Caco-2 (cell line): ENCODE measurements around the gene RFX7. TPM values are rescaled to one million over a fixed set of nuclear protein-coding genes. Genes with fewer than 3 reads are reported as not detected.
A peak's percentile ranks its signal among the peaks of the same experiment; 100 is the strongest.

Source experiments
- BruUV-seq: library from RNA; stranded (reverse); fragments of 400-500 nt; replicated peaks from 2 replicates; lab custom pipeline; 2021; lab: Mats Ljungman, UMichigan
- CTCF ChIA-PET: fragments of 300-600 bp; sonication (Branson Sonifier 250); formaldehyde crosslinking; loops from one replicate; lab custom pipeline; 2022; ENCODE audit warnings: antibody characterized with exemption; lab: Charles Lee
- POLR2A ChIA-PET: fragments of 300-600 bp; sonication (Branson Sonifier 250); formaldehyde crosslinking; loops from one replicate; lab custom pipeline; 2022; ENCODE audit warnings: antibody characterized with exemption; lab: Charles Lee
- DNase-seq, 2 experiments: peaks; one replicate each; pipeline versions ENCODE4 v3.0.0 to v3.0.0-alpha.2; 2020 to 2022
- H3K27me3 ChIP-seq: replicated peaks from 2 replicates; pipeline ENCODE4 v1.6.0; 2011; ENCODE audit warnings: low read length; ENCODE audit not compliant: control insufficient read depth, insufficient read depth
- H3K36me3 ChIP-seq: 2 replicates; pipeline ENCODE4 v1.5.1; 2011; ENCODE audit warnings: low read length; ENCODE audit not compliant: control insufficient read depth, insufficient read depth
- H3K4me1 ChIP-seq: fragments of 250-450 bp; sonication (Bioruptor Pico); 2 replicates; pipeline ENCODE4 v1.5.1; 2020; ENCODE audit warnings: mild to moderate bottlenecking
- H3K4me3 ChIP-seq: 2 replicates; pipeline ENCODE4 v1.5.1; 2011; ENCODE audit warnings: low read depth, mild to moderate bottlenecking, control low read depth, low read length
- H3K9me3 ChIP-seq: fragments of 250-450 bp; sonication (Bioruptor Pico); 2 replicates; pipeline ENCODE4 v1.5.1; 2020; ENCODE audit warnings: mild to moderate bottlenecking, moderate library complexity
- H3K27ac Mint-ChIP-seq: one replicate; pipeline ENCODE4 v1.8.0; 2022; ENCODE audit warnings: mixed read lengths; ENCODE audit not compliant: unreplicated experiment
- H3K27me3 Mint-ChIP-seq: one replicate; pipeline ENCODE4 v1.8.0; 2022; ENCODE audit warnings: mixed read lengths; ENCODE audit not compliant: insufficient read depth, unreplicated experiment
- H3K36me3 Mint-ChIP-seq: one replicate; pipeline ENCODE4 v1.8.0; 2022; ENCODE audit warnings: mild to moderate bottlenecking, mixed read lengths; ENCODE audit not compliant: insufficient read depth, unreplicated experiment
- H3K4me1 Mint-ChIP-seq: one replicate; pipeline ENCODE4 v1.8.0; 2022; ENCODE audit warnings: low read depth, mixed read lengths; ENCODE audit not compliant: unreplicated experiment
- H3K4me3 Mint-ChIP-seq: one replicate; pipeline ENCODE4 v1.8.0; 2022; ENCODE audit warnings: mild to moderate bottlenecking, moderate library complexity, mixed read lengths; ENCODE audit not compliant: unreplicated experiment
- H3K9me3 Mint-ChIP-seq: one replicate; pipeline ENCODE4 v1.8.0; 2022; ENCODE audit warnings: mixed read lengths; ENCODE audit not compliant: unreplicated experiment
- CTCF ChIP-seq, 2 experiments: fragments of 200-600 bp in 1 of 2; IDR thresholded peaks; 1 replicate in 1 of 2; 2 replicates in 1 of 2; pipeline versions ENCODE4 v1.5.1 to v1.8.0; 2011 to 2022; ENCODE audit warnings: antibody characterized with exemption in 1 of 2, control low read depth in 1 of 2, inconsistent platforms in 1 of 2, low read depth in 1 of 2, low read length in 1 of 2, mild to moderate bottlenecking in 1 of 2, moderate library complexity in 1 of 2; ENCODE audit not compliant: insufficient read depth in 1 of 2, severe bottlenecking in 1 of 2, unreplicated experiment in 1 of 2
- intact Hi-C: fragments of 100-400 bp; cut with micrococcal nuclease; formaldehyde crosslinking; loops from one replicate; pipeline ENCODE4 v1.10.0; 2022; ENCODE audit not compliant: unreplicated experiment
- total RNA-seq: library from RNA; stranded (reverse); gene quantifications from 2 replicates; pipeline ENCODE4 v1.2.3, GENCODE V29; 2022

Gene RFX7
- total RNA-seq, 1 experiment from 2014 or later = 8.7 TPM

GRCh38 chr15:56233549-56233948, 10.1 kb downstream of the RFX7 start:
- Histone ChIP-seq H3K4me3 (no peak overlapping the region), H3K9me3 (peaks cover 16% of the 10 kb centered on the region; the same call in 1 of the 2 replicates), H3K4me1 (no peaks in the 10 kb centered on the region), H3K36me3 (no peaks in the 10 kb centered on the region), H3K27me3 (no peaks in the 10 kb centered on the region)
- ChIA-PET CTCF (no interaction called here), POLR2A (no interaction called here)
- H3K4me1 Mint-ChIP-seq = no peaks in the 10 kb centered on the region
- DNase-seq = no peak
- H3K4me3 Mint-ChIP-seq = no peak overlapping the region
- no peak overlapping the region for H3K27ac Mint-ChIP-seq
- peaks cover 45% of the 10 kb centered on the region for H3K9me3 Mint-ChIP-seq
- H3K27me3 Mint-ChIP-seq = no peaks in the 10 kb centered on the region
- H3K36me3 Mint-ChIP-seq = peaks cover 23% of the 10 kb centered on the region
- BruUV-seq = no TSS peak
- intact Hi-C loops = no loop called here
- TF ChIP-seq CTCF (IDR thresholded peaks at IDR 0.05; ENCODE audit: insufficient read depth in 1 of 2, low read depth in 1 of 2, low read length in 1 of 2, severe bottlenecking in 1 of 2, unreplicated experiment in 1 of 2) = no peak

DNA sequence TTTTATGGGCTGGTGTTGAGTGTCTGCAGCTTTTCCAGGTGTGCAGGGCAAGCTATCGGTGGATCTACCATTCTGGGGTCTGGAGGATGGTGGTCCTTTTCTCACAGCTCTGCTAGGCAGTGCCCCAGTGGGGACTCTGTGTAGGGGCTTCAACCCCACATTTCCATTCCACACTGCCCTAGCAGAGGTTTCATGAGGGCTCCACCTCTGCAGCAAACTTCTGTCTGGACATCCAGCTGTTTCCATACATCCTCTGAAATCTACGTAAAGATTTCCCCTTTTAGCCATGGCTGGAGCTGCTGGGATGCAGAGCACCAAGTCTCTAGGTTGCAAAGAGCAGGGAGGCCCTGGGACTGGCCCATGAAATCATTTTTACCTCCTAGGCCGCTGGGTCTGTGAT, 11.6 kb downstream of the RFX7 start:
- H3K27ac Mint-ChIP-seq = no peak overlapping the region
- no TSS peak for BruUV-seq
- ChIA-PET POLR2A (no interaction called here), CTCF (no interaction called here)
- no peaks in the 10 kb centered on the region for H3K36me3 ChIP-seq
- TF ChIP-seq CTCF (IDR thresholded peaks at IDR 0.05; ENCODE audit: insufficient read depth in 1 of 2, low read depth in 1 of 2, low read length in 1 of 2, severe bottlenecking in 1 of 2, unreplicated experiment in 1 of 2) = no peak
- H3K27me3 Mint-ChIP-seq = no peaks in the 10 kb centered on the region
- no peak overlapping the region for H3K4me3 Mint-ChIP-seq
- H3K9me3 ChIP-seq = peaks cover 16% of the 10 kb centered on the region; the same call in 1 of the 2 replicates
- peaks cover 45% of the 10 kb centered on the region for H3K9me3 Mint-ChIP-seq
- peak in 1 of 2 experiments; percentile 4 for DNase-seq
- intact Hi-C loops = no loop called here
- no peak overlapping the region for H3K4me3 ChIP-seq
- no peaks in the 10 kb centered on the region for H3K4me1 Mint-ChIP-seq
- no peaks in the 10 kb centered on the region for H3K4me1 ChIP-seq
- no peaks in the 10 kb centered on the region for H3K27me3 ChIP-seq
- H3K36me3 Mint-ChIP-seq = peaks cover 23% of the 10 kb centered on the region

- ChIA-PET POLR2A (no interaction called here), CTCF (no interaction called here)
- Histone ChIP-seq H3K4me3 (no peak overlapping the region), H3K27me3 (no peaks in the 10 kb centered on the region), H3K4me1 (no peaks in the 10 kb centered on the region), H3K36me3 (no peaks in the 10 kb centered on the region), H3K9me3 (peaks cover 16% of the 10 kb centered on the region; the same call in 1 of the 2 replicates)
- intact Hi-C loops = no loop called here
- Mint-ChIP-seq H3K27ac (no peak overlapping the region), H3K9me3 (peaks cover 39% of the 10 kb centered on the region), H3K36me3 (peaks cover 23% of the 10 kb centered on the region), H3K4me3 (no peak overlapping the region), H3K4me1 (no peaks in the 10 kb centered on the region), H3K27me3 (no peaks in the 10 kb centered on the region)
- DNase-seq = no peak
- no TSS peak for BruUV-seq
- TF ChIP-seq CTCF (IDR thresholded peaks at IDR 0.05; ENCODE audit: insufficient read depth in 1 of 2, low read depth in 1 of 2, low read length in 1 of 2, severe bottlenecking in 1 of 2, unreplicated experiment in 1 of 2) = no peak
Observed at GRCh38 chr15:56228854-56229253, 14.8 kb downstream of the RFX7 start.
